ENCODE measurements around the gene SNUPN. TPM values are rescaled to one million over a fixed set of nuclear protein-coding genes. Genes with fewer than 3 reads are reported as not detected.

Gene SNUPN
- total and polyA plus RNA-seq, 2 of the 8 experiments (the other 6 are each of a cell fraction or from before 2014, with no cell fraction given) = 13.3 to 28.2 TPM

DNA sequence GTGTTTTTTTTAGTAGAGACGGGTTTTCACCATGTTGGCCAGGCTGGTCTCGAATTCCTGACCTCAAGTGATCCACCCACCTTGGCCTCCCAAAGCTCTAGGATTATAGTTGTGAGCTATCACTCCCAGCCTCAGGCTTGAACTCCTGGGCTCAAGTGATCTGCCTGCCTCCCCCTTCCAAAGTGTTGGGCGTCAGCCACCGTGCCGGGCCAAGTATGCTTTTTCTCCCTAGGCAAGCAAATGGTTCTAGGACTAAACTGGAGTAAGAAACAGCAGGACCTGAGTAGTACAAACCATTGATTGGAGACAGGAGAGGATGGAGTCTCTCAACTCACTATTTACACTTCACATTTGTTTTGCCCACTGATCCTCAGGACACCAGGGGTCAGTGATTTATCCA, 41.8 kb downstream of the SNUPN start:
- H3K4ac ChIP-seq (replicated peaks; ENCODE audit: insufficient read length, low read depth, low read length) = no peak overlapping the region
- peak overlapping the region; percentile 34; the same call in 1 of the 2 replicates for H2BK20ac ChIP-seq (ENCODE audit: low read length)
- peaks cover 2 to 6% (median 4%) of the 10 kb centered on the region in 4 experiments; a peak in 6 of 7 replicates for H3K4me1 ChIP-seq (replicated peaks in 1 of 4; ENCODE audit: control insufficient read depth in 3 of 4, insufficient read depth in 4 of 4, low read length in 3 of 4)
- H3K36me3 ChIP-seq (ENCODE audit: control insufficient read depth in 2 of 4, insufficient read depth in 4 of 4, low read length in 3 of 4) = no peaks in the 10 kb centered on the region
- H2BK120ac ChIP-seq (replicated peaks; ENCODE audit: low read depth, low read length) = no peak overlapping the region
- ChIA-PET CTCF (ENCODE audit: partially characterized antibody) (interaction anchor here (4.3 kb wide), 1 partner anchor 14 kb away, joined by 23 read pairs; no protein-coding TSS in a partner anchor), POLR2A (ENCODE audit: partially characterized antibody) (interaction anchor here (1.0 to 1.4 kb wide), 3 partner anchors 9 to 128 kb away, joined by 3 to 4 read pairs (median 4); no protein-coding TSS in a partner anchor)
- no peak overlapping the region for H3K4me3 ChIP-seq (ENCODE audit: extremely low read depth in 1 of 4, insufficient read depth in 2 of 4, low read depth in 3 of 4, low read length in 4 of 4)
- H3K79me2 ChIP-seq (ENCODE audit: control insufficient read depth in 1 of 2, insufficient read depth in 2 of 2, low read length in 2 of 2) = no peaks in the 10 kb centered on the region
- H3K23ac ChIP-seq (ENCODE audit: insufficient read length) = no peak overlapping the region
- H3K14ac ChIP-seq (ENCODE audit: insufficient read length) = no peak overlapping the region
- H4K20me1 ChIP-seq (replicated peaks in 1 of 2; ENCODE audit: control insufficient read depth in 1 of 2, insufficient read depth in 2 of 2, low read length in 2 of 2) = no peaks in the 10 kb centered on the region
- H4K5ac ChIP-seq (ENCODE audit: insufficient read length, low read depth, low read length) = no peak overlapping the region
- no peak overlapping the region for H4K91ac ChIP-seq (replicated peaks; ENCODE audit: insufficient read length, low read length)
- H3K27ac ChIP-seq (ENCODE audit: low read depth, low read length) = no peak overlapping the region
- FAIRE-seq (no peak), DNase-seq (ENCODE audit: low read depth in 1 of 2, low spot score in 2 of 2) (no peak)
- H3K9me3 ChIP-seq (ENCODE audit: insufficient read depth in 2 of 2, low read depth in 1 of 2, low read length in 1 of 2) = no peaks in the 10 kb centered on the region
- H2AFZ ChIP-seq (ENCODE audit: low read length) = no peak overlapping the region
- no peaks in the 10 kb centered on the region for H3K79me1 ChIP-seq (ENCODE audit: low read depth, low read length)
- no peak overlapping the region for H3K18ac ChIP-seq (ENCODE audit: extremely low read depth, low read length)
- no peak overlapping the region for H2BK15ac ChIP-seq (ENCODE audit: low read length)
- no peak for TF ChIP-seq SIX5 (IDR thresholded peaks at IDR 0.05; ENCODE audit: low read depth, low read length)
- no peak for TF ChIP-seq TBP (IDR thresholded peaks at IDR 0.05; ENCODE audit: low read depth, low read length)
- no peak for TF ChIP-seq POU5F1 (IDR thresholded peaks at IDR 0.05; ENCODE audit: low read depth, low read length)
- 85% methylated on average over 5 of the region's 5 CpGs; no CpG with 5 or more reads in 1 of the 2 experiments for WGBS, 2 experiments (ENCODE audit: extremely low coverage in 1 of 2, insufficient coverage in 1 of 2, insufficient read length in 1 of 2, insufficient replicate concordance in 2 of 2, low coverage in 1 of 2, low lambda C conversion rate in 2 of 2, missing lambda C conversion rate in 1 of 2)
- peaks cover 5% of the 10 kb centered on the region; the same call in 1 of the 2 replicates for H3K23me2 ChIP-seq (ENCODE audit: low read depth, low read length)
- no peak overlapping the region for H2BK5ac ChIP-seq (ENCODE audit: low read depth, low read length)
- no peak overlapping the region for H2BK12ac ChIP-seq (ENCODE audit: low read depth, low read length)
- H3K9ac ChIP-seq (replicated peaks in 1 of 4; ENCODE audit: extremely low read depth in 1 of 4, low read depth in 3 of 4, low read length in 3 of 4) = no peak overlapping the region
- no peak overlapping the region for H4K8ac ChIP-seq (ENCODE audit: extremely low read depth, insufficient read depth, low read length)
- H3K56ac ChIP-seq (replicated peaks; ENCODE audit: insufficient read length, low read depth, low read length) = no peak overlapping the region
- no peak overlapping the region for H3K4me2 ChIP-seq (ENCODE audit: insufficient read depth in 1 of 2, low read depth in 2 of 2, low read length in 2 of 2)
- no peaks in the 10 kb centered on the region for H3K27me3 ChIP-seq (replicated peaks in 1 of 4; ENCODE audit: control insufficient read depth in 3 of 4, extremely low read depth in 1 of 4, insufficient read depth in 3 of 4, low read length in 3 of 4)
- no peak overlapping the region for H2AK5ac ChIP-seq (ENCODE audit: low read depth, low read length)

Data from H1 (cell line).